LHCN-M2 (cell line): ENCODE data around the gene CLSTN1. TPM values are rescaled to one million over a fixed set of nuclear protein-coding genes. Genes with fewer than 3 reads are reported as not detected.
A peak's percentile ranks its signal among the peaks of the same experiment; 100 is the strongest.
"Not testable (repeated sequence)": the region's sequence is repeated elsewhere in the genome, so short reads cannot be mapped to it uniquely, and the experiment has no call there.

Source experiments
- DNase-seq: peaks from one replicate; pipeline ENCODE4 v3.0.0-alpha.2; 2012; ENCODE audit warnings: low read depth
- total RNA-seq: library from RNA; depleted of rRNA; stranded (reverse); fragments of >200 nt; gene quantifications from 2 replicates; pipeline ENCODE4 v1.2.3, GENCODE V29; 2014

The CLSTN1 gene
- total RNA-seq, 1 experiment from 2014 or later = 32.3 TPM

DNA sequence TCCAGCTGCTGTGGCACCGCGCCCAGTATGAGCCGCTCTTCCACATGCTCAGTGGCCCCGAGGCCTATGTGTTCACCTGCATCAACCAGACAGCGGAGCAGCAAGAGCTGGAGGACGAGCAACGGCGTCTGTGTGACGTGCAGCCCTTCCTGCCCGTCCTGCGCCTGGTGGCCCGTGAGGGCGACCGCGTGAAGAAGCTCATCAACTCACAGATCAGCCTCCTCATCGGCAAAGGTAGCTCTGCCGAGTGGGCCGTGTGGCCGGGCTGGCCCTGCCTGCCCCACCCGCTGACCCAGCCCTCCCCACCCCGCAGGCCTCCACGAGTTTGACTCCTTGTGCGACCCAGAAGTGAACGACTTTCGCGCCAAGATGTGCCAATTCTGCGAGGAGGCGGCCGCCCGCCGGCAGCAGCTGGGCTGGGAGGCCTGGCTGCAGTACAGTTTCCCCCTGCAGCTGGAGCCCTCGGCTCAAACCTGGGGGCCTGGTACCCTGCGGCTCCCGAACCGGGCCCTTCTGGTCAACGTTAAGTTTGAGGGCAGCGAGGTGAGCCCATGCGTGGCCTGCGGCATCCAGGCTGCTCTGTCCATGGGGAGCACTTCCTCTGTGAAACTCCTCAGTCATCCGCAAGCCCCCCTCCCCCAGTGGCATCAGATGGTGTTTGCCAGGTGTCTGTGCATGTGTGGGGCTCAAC lies 108.1 kb downstream of the CLSTN1 start:
- no peak for DNase-seq

DNA sequence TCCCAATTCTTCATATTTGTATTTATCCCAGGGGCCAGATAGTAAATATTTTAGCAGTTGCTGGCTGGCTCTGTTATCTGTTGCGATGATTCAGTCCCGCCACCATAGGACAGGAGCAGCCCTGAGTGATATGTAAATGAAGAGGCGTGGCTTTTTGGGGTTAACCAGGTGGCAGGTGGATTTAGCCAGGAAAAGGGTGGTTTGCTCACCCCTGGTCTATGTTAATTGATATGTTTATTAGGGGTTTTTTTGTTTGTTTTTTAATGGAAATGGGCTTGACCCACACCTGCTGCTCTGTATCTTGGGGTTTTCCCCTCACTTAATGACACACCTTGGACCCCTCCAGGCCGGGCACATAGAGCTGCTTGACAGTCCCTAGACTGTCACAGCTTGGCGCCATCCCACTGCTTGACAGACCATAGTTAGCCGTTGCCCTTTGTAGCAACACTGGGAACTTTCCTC lies 109.5 kb downstream of the CLSTN1 start:
- DNase-seq = no peak

DNA sequence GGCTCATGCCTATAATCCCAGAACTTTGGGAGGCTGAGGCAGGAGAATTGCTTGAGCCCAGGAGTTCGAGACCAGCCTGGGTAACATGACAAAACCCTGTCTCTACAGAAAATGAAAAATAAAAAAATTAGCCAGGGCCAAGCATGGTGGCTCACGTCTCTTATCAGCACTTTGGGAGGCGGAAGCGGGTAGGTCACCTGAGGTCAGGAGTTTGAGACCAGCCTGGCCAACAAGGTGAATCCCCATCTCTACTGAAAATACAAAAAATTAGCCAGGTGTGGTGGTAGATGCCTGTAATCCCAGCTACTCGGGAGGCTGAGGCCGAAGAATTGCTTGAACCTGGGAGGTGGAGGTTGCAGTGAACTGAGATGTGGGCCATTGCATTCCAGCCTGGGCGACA lies 111.0 kb downstream of the CLSTN1 start:
- DNase-seq = not testable (repeated sequence)

DNA sequence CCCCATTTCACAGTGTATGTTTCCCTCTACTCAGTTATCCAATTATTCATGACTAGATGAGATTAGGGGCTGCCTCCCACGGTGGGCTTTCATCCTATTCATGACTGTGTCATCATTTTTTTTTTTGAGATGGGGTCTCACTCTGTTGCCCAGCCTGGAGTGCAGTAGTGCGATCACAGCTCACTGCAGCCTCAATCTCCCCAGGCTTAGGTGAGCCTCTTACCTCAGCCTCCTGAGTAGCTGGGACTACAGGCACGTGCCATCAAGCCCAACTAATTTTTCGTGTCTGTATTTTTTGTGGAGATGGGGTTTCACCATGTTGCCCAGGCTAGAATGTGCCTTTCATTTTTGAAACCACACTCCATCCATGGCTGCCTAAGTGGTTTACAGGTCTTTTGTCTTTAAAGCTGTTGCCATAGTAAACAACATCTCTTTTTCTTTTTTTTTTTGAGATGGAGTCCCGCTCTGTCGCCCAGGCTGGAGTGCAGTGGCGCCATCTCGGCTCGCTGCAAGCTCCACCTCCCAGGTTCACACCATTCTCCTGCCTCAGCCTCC lies 112.2 kb downstream of the CLSTN1 start:
- no peak for DNase-seq

DNA sequence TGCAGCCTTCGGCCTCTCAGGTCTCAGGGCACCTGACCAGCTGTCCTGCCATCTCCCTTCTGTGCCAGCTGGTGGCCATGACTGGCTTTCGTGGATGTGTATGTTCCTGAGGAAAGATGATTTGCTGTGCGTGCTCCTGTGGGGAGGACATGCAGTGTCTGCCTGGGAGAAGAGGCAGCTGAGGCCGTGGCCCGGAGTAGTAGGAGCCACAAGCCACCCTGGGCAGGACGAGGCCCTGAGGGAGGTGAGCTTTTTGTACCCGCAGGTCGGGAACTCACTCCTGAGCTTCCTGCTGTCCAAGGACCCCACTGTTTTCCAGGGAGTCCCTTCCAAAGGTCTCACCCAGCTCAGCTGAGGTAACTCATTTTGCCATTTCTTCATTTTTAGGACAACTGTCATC lies 113.7 kb downstream of the CLSTN1 start:
- no peak for DNase-seq

DNA sequence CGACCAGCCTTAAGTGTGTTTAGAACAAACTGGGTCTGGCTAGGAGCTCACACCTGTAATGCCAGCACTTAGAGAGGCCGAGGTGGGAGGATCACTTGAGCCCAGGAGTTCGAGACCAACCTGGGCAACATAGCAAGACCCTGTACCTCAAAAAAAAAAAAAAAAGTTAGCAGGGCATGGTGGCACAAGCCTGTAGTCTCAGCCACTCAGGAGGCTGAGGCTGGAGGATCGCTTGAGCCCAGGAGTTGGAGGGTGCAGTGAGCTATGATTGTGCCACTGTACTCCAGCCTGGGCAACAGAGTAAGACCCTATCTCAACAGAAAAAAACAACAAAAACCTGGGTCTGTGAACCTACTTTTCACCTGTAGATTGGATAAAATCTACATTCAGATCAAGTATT lies 117.6 kb downstream of the CLSTN1 start:
- no peak for DNase-seq

DNA sequence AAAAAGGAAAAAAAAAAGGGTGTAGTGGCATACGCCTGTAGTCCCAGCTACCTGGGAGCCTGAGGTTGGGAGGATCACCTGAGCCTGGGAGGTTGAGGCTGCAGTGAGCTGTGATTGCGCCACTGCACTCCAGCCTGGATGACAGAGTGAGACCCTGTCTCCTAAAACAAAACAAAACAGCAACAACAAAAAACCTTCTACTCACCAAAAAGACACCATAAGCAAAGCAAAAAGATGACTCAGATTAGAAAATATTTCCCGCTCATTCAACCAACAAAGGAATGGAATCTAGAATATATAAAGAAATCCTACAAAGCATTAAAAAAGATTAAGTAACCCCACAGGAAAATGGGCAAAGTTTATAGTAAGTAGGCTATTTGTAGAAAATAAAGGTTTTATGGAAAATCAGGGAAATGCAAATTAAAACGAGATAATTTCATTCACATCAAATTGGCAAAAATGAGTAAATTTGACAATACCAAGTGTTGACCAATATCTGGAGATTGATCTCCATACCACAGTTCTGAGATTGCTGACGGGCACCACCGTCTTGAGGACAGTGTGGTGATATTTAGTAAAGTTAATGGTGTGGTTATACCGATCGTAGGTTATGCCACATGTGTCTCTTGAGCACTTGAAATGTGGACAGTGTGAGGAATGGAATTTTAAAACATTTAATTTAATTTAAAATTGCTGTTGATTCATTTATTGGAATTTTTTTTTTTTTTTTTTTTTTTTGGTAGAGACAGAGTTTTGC lies 118.2 kb downstream of the CLSTN1 start:
- peak; percentile 71 for DNase-seq

DNA sequence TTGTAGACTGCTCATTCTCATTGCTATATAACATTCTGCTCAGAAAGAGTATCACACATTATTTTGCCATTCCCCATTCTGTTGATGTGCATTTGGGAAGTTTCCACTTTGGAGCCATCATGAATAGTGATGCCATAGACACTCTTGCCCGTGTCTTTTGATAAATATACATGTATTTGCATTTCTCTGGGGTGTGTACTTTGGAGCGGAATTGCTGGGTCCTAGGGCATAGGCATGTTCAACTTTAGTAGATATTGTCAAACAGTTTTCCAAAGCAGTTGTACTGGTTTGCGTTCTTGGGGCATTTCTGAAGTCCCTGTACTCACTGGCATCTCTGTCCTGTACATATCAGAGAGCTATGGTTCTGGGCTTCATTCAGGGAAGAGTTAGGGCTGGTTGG lies 120.1 kb downstream of the CLSTN1 start:
- no peak for DNase-seq

DNA sequence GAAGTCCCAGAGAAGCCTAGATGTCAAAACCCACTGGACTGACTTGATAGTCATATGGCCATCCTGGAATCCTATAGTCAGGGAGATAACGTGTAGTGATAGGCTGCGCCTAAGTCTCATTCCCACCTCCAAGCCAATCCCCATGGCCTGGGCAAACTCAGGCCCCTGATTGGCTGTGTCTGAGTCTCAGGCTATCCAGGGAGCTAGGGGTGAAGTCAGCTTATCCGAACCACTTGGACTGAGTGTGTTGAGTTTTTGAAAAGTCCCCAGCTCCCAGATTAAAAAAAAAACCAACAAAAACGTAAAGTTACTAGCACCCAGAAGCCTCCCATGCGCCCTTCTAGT lies 120.6 kb downstream of the CLSTN1 start:
- DNase-seq = no peak

DNA sequence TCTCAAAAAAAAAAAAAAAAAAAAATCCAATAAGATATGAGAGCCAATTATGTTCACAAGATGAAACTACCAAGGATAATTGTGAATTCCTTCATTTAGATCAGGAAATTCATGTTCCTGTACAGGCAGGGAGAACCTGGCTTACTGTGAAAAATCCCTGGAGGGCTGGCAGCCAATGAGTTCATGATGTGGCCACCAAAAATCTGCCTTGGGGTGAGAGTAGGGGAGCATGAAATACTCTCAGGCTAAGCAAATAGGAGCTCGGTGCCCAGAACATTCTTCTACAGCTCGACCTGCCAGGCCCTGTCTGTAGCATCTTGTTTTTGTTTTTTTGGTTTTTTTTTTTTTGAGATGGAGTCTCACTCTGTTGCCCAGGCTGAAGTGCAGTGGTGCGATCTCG lies 122.1 kb downstream of the CLSTN1 start:
- DNase-seq = no peak

DNA sequence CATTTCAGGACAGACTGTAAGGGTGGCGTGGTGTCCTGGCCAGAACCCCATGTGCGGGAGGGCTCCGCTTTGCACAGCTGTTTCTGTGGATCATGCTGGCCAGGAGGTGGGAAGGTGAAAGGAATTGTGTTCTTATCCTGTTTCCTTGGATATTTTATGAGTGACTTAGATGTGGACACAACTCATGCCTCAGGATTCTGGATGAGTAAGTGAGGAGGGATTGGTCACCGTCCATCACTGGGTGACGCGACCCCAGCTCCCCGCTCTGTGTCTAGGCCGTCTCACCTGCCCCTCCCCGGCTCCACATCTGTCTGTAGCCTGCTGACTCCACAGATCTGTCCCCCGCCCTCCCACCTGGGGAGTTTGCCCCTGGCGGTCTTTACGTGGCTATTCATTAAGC lies 123.4 kb downstream of the CLSTN1 start:
- peak; percentile 97 for DNase-seq

DNA sequence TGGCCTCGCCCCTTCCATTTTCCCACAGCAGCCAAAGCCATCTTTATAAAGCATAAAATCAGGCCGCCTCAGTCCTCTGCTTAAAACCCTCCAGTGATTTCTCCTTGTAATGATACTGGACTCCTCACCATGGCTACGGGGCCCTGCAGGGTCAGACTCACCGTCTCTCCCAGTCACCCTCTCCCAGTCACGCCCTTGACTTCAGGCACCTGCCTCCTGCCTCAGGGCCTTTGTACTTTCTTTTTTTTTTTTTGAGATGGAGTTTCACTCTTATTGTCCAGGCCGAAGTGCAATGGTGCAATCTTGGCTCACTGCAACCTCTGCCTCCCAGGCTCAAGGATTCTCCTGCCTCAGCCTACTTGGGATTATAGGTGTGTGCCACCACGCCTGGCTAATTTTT lies 124.4 kb downstream of the CLSTN1 start:
- DNase-seq = no peak

DNA sequence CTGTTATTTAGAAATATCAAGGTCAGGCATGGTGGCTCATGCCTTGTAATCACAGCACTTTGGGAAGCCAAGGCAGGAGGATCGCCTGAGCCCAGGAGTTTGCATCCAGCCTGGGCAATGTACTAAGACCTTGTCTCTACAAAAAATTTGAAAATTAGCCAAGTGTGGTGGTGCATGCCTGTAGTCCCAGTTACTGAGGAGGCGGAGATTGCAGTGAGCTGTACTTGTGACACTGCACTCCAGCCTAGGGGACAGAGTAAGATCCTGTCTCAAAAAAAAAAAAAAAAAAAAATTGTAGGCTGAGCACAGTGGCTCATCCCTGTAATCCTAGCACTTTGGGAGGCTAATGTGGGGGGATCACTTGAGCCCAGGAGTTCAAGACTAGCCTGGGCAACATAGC lies 127.0 kb downstream of the CLSTN1 start:
- no peak for DNase-seq

DNA sequence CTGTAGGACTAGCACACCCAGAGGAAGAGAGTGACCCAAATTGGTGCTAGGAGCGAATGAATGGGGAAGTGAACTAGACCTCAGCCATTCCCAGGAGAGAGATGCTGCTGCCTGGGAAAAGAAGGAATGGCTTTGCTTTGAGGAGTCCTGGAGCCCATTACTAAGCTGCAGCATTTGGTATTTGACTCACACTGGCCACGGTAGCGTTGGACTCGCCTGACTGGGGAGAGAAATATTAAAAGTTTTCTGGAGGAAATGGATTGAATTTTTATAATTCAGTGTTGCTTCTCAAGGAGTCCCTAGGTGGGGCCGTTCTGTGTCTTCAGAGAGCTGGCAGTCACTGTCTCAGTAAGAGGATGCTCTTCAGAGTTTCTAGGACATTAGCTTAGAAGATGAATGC lies 132.1 kb downstream of the CLSTN1 start:
- peak; percentile 33 for DNase-seq

DNA sequence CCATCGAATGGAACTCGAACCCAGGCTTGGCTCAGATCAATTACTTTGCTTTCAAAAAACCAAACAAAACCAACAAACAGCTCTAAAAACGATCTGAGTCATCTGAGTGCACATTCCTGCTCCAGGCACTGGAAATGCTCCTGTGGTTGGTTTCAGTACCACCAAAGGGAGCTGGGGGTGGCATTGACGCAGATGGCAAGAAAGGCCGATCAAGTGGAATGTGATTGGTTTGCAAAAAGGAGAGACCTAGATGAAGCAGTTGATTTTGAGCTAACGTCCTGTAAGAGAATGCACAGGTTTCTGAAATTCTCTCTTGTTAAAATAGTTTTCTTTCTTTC lies 132.7 kb downstream of the CLSTN1 start:
- DNase-seq = peak; percentile 77

DNA sequence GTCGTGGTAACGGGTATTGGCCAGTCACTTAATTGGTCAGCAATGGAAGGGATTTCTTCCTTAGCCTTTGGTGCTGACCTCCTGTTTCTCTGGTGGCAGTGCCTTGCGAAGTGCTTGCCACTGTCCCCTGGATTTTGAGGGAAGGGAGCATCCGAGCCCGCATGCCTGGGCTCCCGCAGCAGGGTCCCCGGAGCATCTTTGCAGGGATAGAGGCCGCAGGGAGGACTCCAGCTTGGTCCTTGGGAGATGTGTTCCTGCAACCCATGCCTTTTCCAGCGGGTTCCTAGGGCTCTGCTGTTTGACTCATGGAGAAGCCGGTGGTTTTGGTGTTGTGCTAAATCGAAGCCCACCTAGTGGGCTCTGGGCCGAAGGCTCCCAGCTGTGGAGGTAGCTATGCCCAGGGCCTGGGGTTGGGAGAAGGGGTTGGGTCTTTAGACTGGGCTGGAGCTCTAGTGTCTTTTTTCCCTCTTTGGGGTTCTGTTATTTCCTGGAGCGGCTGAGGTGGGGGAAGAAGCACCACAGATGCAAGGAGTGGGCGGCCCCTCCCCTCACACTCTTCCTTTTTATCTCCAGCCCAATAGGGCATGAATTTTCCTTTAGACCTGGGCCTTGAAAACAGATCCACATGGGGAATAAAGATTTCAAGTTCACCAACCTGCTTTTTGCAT lies 133.2 kb downstream of the CLSTN1 start:
- DNase-seq = no peak

DNA sequence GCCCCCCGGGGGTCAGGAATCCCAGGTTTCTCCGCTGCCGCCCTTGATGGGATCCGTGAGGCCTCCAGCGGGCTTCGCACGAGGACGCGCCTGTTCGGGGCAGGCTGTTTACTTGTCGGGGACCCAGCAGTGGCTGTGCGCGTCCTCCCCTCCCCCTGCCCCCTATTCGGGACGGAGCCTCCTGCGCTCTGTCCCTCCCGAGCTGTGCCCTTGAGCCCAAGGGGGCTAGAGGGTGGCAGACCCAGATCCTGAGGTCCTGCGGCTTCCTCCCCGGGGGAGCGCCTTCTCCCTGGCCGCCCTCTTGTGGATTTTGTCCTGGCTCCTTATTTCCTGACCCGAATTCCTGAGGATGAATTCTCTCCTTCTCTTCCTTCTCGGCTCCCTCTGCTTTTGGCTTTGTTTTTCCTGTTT lies 133.8 kb downstream of the CLSTN1 start:
- no peak for DNase-seq

DNA sequence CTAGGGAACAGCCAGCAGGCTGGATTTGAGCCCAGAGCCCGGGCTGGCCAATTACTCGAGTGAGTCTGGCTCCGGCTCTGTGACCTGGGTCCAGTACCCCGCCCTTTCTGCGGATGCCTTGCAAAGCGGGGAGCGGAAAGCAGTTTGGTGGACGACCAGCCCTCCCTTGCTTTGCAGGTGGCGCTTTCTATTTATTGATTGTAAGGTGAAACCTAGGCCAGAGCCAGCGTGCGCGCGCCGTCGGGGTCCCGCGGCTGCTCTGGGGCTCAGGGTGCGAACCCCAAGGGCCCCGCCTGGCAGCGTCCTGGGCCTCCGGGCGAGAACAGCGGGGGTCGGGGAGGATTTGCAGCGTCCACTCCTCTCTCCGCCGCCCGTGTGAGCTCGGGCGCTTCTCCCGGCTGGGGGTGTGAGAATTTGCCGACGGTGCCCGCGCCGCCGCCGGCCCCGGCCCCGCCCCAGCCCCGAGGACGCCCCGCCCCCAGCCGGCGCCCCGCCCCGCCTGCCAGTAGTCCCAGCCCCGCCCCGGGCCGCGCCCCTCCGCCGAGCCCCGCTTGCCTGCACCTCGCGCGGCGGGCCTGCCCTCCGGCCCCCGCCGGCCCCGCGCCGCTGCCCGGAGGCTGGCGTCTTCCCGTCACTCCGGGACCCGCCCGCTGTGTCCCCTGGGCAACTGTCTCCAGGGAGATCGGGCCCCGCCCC lies 134.6 kb downstream of the CLSTN1 start:
- DNase-seq = peak; percentile 70

DNA sequence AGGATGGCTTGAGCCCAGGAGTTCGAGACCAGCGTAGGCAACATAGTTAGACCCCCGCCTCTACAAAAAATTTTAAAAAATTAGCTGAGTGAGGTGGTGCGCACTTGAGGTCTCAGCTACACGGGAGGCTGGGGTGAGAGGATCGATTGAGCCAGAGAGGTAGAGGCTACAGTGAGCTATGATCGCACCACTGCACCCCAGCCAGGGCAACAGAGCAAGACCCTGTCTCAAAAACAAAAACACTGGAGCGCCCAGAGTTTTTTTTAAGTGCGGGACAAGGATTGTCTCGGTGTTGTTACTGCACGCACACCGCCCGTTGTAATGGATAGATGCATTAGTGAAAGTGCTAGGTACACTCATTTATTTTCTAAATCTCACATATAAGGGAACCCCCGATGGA lies 135.2 kb downstream of the CLSTN1 start:
- DNase-seq = no peak

DNA sequence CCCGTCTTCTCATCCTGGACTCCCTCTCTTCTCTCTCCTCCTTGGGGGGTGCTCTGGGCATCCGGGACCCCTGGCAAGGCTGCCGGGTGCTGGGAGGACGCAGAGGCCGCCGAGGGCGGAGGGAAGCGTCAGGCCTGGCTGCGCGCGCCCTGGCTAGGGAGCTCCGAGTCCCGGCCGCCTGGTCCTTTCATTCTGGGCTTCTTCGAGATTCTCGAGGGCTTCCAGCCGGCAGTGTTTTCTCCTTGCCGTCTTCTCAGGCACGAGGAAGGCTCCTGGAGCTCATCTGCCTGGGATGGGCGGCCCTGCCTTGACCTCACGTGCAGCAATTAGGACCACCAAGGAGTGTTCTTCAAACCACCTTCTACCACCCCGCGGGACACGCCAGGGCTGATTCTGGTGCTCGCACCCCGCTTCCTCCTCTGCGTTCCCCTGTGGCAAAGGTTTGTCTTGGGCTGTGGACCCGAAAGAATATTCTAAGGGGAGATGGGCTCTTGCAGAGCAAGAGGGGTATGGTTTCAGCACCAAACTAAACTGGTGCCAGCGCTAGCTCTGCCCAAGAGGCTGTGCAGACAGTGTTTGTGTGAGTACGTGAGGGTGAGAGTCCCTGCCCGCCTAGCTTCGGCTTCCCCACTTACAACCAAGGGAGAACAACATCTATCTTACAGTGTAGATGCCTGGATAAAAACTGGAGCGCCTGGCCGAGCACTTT lies 135.7 kb downstream of the CLSTN1 start:
- DNase-seq = no peak

DNA sequence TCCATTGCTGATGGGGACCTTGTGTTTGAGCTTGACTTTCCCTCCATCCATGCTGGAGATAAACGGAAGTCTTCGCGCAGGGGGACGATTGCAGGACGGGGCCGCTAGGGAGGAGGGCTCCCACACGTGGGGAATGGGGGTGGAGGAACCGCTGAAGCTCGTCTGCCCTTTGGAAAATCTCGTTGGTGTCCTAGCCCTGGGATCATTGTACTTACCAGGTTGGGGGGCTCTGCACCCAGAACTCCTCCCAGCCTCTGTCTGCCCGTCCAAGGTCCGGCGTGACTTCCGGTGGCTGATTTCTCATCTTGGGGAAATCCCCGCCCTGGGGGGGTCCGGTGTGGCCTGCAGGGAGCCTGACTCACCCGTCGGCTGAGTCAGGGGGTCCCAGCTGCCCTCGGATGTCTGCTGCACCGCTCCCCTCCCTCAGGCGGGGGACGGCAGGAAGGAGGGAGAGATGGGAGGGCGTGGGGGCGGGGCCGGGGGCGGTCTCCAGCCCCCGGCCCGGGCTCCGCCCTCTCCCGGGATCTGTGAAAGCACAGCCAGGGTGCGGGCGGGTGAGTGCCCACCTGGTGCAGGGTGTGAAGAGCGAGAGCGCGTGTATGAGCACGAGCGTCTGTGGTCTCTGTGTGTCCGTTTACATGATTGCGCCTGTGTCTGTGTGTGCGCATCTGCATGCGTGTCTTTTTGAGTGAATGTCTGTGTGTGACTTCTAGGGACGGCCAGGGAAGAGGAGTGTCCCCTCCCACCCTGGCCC lies 136.5 kb downstream of the CLSTN1 start:
- DNase-seq = peak; percentile 84
